Gastrocnemius medialis (tissue), 4 donors: ENCODE results near the gene TLE5.

ENCODE experiments used
- POLR2A ChIP-seq, 2 donors: fragments of 450-650 bp; IDR thresholded peaks; one replicate each; pipeline ENCODE4 v1.6.1; 2017; ENCODE audit warnings: antibody characterized with exemption in 2 of 2, mild to moderate bottlenecking in 2 of 2, moderate library complexity in 2 of 2
- TF ChIP-seq, protein P1 (sequence below), 5 experiments: fragments of 450-650 bp in 3 of 5; fragments of 200-600 bp in 2 of 5; sonication (generic) in 2 of 5; IDR thresholded peaks in 4 of 5; conservative IDR thresholded peaks in 1 of 5; 1 replicate in 4 of 5; 2 replicates in 1 of 5; pipeline ENCODE4 v1.5.1; 2016 to 2019; ENCODE audit warnings: antibody characterized with exemption in 5 of 5, mild to moderate bottlenecking in 3 of 5, moderate library complexity in 3 of 5

DNA sequence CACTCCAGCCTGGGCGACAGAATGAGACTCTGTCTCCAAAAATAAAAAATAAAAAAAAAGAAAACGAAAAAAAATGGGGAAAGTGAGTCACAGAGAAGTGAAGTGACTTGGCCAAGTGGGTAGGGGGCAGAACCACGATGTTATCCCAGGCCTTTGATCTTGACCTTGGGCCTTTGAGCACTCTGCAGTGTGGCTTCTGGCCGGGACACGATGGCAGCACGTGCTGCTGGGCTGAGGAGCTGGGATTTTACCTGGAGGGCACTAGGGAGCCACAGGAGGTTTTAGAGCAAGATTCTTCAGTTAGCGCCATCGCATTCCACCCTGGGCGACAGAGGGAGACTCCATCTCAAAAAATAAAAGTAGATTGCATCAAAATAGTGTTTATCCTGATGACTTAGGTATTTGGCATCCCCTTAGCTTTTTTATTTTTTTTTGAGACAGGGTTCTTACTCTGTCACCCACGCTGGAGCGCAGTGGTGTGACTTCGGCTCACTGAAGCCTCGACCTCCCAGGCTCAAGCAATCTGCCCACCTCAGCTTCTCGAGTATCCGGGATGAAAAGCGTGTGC, 4.3 kb upstream of the TLE5 start:
- TF ChIP-seq, protein P1, sequence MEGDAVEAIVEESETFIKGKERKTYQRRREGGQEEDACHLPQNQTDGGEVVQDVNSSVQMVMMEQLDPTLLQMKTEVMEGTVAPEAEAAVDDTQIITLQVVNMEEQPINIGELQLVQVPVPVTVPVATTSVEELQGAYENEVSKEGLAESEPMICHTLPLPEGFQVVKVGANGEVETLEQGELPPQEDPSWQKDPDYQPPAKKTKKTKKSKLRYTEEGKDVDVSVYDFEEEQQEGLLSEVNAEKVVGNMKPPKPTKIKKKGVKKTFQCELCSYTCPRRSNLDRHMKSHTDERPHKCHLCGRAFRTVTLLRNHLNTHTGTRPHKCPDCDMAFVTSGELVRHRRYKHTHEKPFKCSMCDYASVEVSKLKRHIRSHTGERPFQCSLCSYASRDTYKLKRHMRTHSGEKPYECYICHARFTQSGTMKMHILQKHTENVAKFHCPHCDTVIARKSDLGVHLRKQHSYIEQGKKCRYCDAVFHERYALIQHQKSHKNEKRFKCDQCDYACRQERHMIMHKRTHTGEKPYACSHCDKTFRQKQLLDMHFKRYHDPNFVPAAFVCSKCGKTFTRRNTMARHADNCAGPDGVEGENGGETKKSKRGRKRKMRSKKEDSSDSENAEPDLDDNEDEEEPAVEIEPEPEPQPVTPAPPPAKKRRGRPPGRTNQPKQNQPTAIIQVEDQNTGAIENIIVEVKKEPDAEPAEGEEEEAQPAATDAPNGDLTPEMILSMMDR (IDR thresholded peaks at IDR 0.05 in 4 of 5, conservative IDR thresholded peaks at IDR 0.05 in 1 of 5) = no peak
- no peak for TF ChIP-seq POLR2A (IDR thresholded peaks at IDR 0.05)
